Neural progenitor cell (in vitro differentiated cells): ENCODE measurements around the gene CCR1. TPM values are rescaled to one million over a fixed set of nuclear protein-coding genes. Genes with fewer than 3 reads are reported as not detected.

Source experiments
- DNase-seq: peaks from one replicate; pipeline ENCODE4 v3.0.0-alpha.2; 2016; ENCODE audit warnings: low spot score
- H2AFZ ChIP-seq: fragments of 200-600 bp; sonication (generic); replicated peaks from 2 replicates; pipeline ENCODE4 v1.6.1; 2016; ENCODE audit warnings: antibody characterized with exemption
- H3F3A ChIP-seq: fragments of 200-600 bp; sonication (generic); 2 replicates; pipeline ENCODE4 v1.6.1; 2016; ENCODE audit warnings: antibody characterized with exemption, low read depth
- H3K27ac ChIP-seq: fragments of 200-600 bp; sonication (generic); 2 replicates; pipeline ENCODE4 v1.5.1; 2016; ENCODE audit warnings: mild to moderate bottlenecking
- H3K27me3 ChIP-seq: fragments of 200-600 bp; sonication (generic); 2 replicates; pipeline ENCODE4 v1.6.1; 2016; ENCODE audit warnings: mild to moderate bottlenecking, moderate library complexity
- H3K36me3 ChIP-seq: fragments of 200-600 bp; sonication (generic); 2 replicates; pipeline ENCODE4 v1.5.1; 2016
- H3K4me1 ChIP-seq: fragments of 200-600 bp; sonication (generic); 2 replicates; pipeline ENCODE4 v1.6.1; 2016; ENCODE audit warnings: mixed run types
- H3K4me2 ChIP-seq: fragments of 200-600 bp; sonication (generic); 2 replicates; pipeline ENCODE4 v1.6.1; 2016
- H3K4me3 ChIP-seq: fragments of 200-600 bp; sonication (generic); 2 replicates; pipeline ENCODE4 v1.5.1; 2016
- H3K79me2 ChIP-seq: fragments of 200-600 bp; sonication (generic); 2 replicates; pipeline ENCODE4 v1.6.1; 2016; ENCODE audit warnings: low read depth
- H3K9ac ChIP-seq: fragments of 200-600 bp; sonication (generic); 2 replicates; pipeline ENCODE4 v1.6.1; 2016
- H3K9me3 ChIP-seq: fragments of 200-600 bp; sonication (generic); 2 replicates; pipeline ENCODE4 v1.5.1; 2016; ENCODE audit warnings: low read depth
- H4K20me1 ChIP-seq: fragments of 200-600 bp; sonication (generic); 2 replicates; pipeline ENCODE4 v1.6.1; 2016; ENCODE audit warnings: low read depth
- H3K27ac Mint-ChIP-seq: 3 replicates; pipeline ENCODE4 v1.8.0; 2021; ENCODE audit warnings: mixed read lengths
- H3K27me3 Mint-ChIP-seq: 2 replicates; pipeline ENCODE4 v1.8.0; 2022; ENCODE audit warnings: low read depth, mild to moderate bottlenecking, inconsistent platforms, moderate library complexity, mixed read lengths; ENCODE audit not compliant: insufficient read depth
- H3K36me3 Mint-ChIP-seq: 3 replicates; pipeline ENCODE4 v1.8.0; 2021; ENCODE audit warnings: mixed read lengths
- H3K4me1 Mint-ChIP-seq: 3 replicates; pipeline ENCODE4 v1.8.0; 2021; ENCODE audit warnings: mixed read lengths
- H3K4me3 Mint-ChIP-seq: 3 replicates; pipeline ENCODE4 v1.8.0; 2021; ENCODE audit warnings: mild to moderate bottlenecking, moderate library complexity, mixed read lengths
- H3K9me3 Mint-ChIP-seq: 3 replicates; pipeline ENCODE4 v1.8.0; 2020; ENCODE audit warnings: mixed read lengths
- EZH2 ChIP-seq: fragments of 200-600 bp; sonication (generic); IDR thresholded peaks from 2 replicates; pipeline ENCODE4 v1.6.1; 2017; ENCODE audit warnings: antibody characterized with exemption, mild to moderate bottlenecking, moderate library complexity
- EZH2phosphoT487 ChIP-seq: fragments of 200-600 bp; sonication (generic); IDR thresholded peaks from 2 replicates; pipeline ENCODE4 v1.6.1; 2017; ENCODE audit warnings: antibody characterized with exemption
- total RNA-seq: library from RNA; depleted of rRNA; stranded (reverse); fragments of >200 nt; gene quantifications from 2 replicates; pipeline ENCODE4 v1.2.3, GENCODE V29; 2015; ENCODE audit warnings: low replicate concordance
- TF ChIP-seq, protein P1 (sequence below): fragments of 200-600 bp; sonication (generic); IDR thresholded peaks from 2 replicates; pipeline ENCODE4 v1.5.1; 2017; ENCODE audit warnings: antibody characterized with exemption, mild to moderate bottlenecking

The CCR1 gene
- total RNA-seq, 1 donor from 2014 or later = not detected

DNA sequence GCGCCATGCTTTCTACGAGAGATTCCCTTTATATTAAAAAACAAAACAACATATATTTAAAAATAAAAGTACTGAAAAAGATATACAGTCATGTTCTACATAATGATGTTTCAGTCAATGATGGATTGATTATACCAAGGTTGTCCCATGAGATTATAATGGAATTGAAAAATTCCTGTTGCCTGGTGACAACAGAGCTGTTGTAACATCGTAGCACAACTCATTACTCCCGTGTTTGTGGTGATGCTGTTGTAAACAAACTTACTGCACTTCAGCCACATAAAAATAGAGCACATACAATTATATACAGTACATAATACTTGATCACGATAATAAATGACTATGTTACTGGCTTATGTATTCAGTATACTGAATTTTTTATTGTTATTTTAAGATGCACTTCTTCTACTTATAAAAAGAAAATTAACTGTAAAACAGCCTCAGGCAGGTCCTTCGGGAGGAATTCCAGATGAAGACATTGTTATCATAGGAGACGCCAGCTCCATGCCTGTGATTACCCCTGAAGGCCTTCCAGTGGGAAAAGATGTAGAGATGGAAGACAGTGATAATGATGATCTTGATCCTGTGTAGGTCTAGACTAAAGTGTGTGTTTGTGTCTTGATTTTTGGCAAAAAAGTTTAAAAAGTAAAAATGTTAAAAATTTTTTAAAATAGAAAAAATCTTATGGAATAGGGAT, 11.7 kb downstream of the CCR1 start:
- no peak overlapping the region for H3K4me3 Mint-ChIP-seq
- H3K27me3 Mint-ChIP-seq = peaks cover 2% of the 10 kb centered on the region
- TF ChIP-seq EZH2phosphoT487 (no peak), EZH2 (no peak)

DNA sequence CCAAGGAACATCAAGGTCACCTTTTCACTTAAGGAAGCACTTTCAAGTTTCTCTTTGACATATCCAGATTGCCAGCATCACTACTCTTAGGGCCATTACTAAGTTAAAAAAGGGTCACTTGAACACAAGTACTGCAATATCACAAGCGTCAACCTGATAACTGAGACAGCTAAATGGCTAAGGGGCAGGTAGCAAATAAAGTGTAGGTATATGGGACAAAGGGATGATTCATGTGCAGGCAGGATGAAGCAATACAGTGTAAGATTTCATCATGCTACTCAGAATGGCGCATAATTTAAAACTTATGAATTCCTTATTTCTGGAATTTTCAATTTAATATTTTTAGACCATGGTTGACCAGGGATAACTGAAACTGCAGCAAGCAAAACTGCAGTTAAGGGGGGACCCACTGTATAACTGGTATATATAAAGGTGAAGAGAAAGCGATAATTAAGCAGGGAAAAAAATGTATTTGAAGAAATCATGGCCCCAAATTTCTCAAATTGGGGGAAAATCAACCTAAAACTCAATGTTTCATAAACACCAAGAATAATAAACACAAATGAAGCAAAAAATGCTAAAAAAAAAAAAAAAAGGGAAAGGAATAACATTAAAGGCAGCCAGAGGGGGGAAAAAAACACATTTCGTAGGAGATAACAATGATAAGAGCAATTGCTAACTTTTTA, 13.1 kb downstream of the CCR1 start:
- H3K27me3 Mint-ChIP-seq = peaks cover 2% of the 10 kb centered on the region
- TF ChIP-seq EZH2 (no peak), EZH2phosphoT487 (no peak)
- TF ChIP-seq, protein P1, sequence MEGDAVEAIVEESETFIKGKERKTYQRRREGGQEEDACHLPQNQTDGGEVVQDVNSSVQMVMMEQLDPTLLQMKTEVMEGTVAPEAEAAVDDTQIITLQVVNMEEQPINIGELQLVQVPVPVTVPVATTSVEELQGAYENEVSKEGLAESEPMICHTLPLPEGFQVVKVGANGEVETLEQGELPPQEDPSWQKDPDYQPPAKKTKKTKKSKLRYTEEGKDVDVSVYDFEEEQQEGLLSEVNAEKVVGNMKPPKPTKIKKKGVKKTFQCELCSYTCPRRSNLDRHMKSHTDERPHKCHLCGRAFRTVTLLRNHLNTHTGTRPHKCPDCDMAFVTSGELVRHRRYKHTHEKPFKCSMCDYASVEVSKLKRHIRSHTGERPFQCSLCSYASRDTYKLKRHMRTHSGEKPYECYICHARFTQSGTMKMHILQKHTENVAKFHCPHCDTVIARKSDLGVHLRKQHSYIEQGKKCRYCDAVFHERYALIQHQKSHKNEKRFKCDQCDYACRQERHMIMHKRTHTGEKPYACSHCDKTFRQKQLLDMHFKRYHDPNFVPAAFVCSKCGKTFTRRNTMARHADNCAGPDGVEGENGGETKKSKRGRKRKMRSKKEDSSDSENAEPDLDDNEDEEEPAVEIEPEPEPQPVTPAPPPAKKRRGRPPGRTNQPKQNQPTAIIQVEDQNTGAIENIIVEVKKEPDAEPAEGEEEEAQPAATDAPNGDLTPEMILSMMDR = no peak
- Histone ChIP-seq H3K4me3 (no peak overlapping the region), H4K20me1 (no peaks in the 10 kb centered on the region), H3F3A (no peaks in the 10 kb centered on the region), H3K27me3 (no peaks in the 10 kb centered on the region), H3K9ac (no peak overlapping the region), H3K27ac (no peak overlapping the region), H3K79me2 (no peaks in the 10 kb centered on the region), H3K4me1 (no peaks in the 10 kb centered on the region), H2AFZ (no peak overlapping the region), H3K4me2 (no peak overlapping the region), H3K9me3 (no peaks in the 10 kb centered on the region), H3K36me3 (no peaks in the 10 kb centered on the region)
- H3K4me3 Mint-ChIP-seq = no peak overlapping the region
- peaks cover 11% of the 10 kb centered on the region for H3K9me3 Mint-ChIP-seq
- no peaks in the 10 kb centered on the region for H3K4me1 Mint-ChIP-seq
- peaks cover 3% of the 10 kb centered on the region for H3K36me3 Mint-ChIP-seq
- no peak overlapping the region for H3K27ac Mint-ChIP-seq
- no peak for DNase-seq

More for the DNA sequence above, 11.7 kb downstream of the CCR1 start:
- no peaks in the 10 kb centered on the region for H3F3A ChIP-seq
- no peak overlapping the region for H3K4me3 ChIP-seq
- Mint-ChIP-seq H3K4me1 (no peaks in the 10 kb centered on the region), H3K9me3 (peaks cover 11% of the 10 kb centered on the region), H3K27ac (no peak overlapping the region), H3K36me3 (peaks cover 3% of the 10 kb centered on the region)
- DNase-seq = no peak
- no peak overlapping the region for H3K9ac ChIP-seq
- H3K27ac ChIP-seq = no peak overlapping the region
- H2AFZ ChIP-seq = no peak overlapping the region
- no peaks in the 10 kb centered on the region for H3K36me3 ChIP-seq
- H3K27me3 ChIP-seq = no peaks in the 10 kb centered on the region
- no peaks in the 10 kb centered on the region for H4K20me1 ChIP-seq
- no peaks in the 10 kb centered on the region for H3K4me1 ChIP-seq
- no peaks in the 10 kb centered on the region for H3K79me2 ChIP-seq
- H3K4me2 ChIP-seq = no peak overlapping the region
- H3K9me3 ChIP-seq = no peaks in the 10 kb centered on the region

DNA sequence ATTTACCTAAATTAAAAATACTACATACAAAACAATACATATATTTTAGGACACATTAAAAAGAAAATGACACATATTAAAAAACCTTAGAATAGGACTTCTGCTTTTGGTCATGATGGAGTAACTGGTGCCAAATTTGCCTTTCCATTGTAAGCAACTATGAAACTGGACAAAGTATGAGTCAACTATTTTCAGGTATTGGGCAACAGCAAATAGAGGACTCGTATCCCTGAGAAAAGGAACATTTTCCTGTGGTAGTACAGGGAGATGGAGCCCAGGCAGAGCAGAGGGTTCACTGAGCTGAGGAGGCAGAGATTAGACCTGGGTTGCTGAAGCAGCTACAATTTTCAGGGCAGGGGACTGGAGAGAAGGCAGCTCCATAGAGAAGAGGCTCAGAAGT, 14.7 kb downstream of the CCR1 start:
- no peak overlapping the region for H3K4me3 Mint-ChIP-seq

More for the DNA sequence above, 14.7 kb downstream of the CCR1 start:
- TF ChIP-seq EZH2phosphoT487 = no peak
- no peak for TF ChIP-seq EZH2
- TF ChIP-seq, protein P1 = no peak
- Histone ChIP-seq H3K27ac (no peak overlapping the region), H3K4me2 (no peak overlapping the region), H3K9me3 (no peaks in the 10 kb centered on the region), H2AFZ (no peak overlapping the region), H3F3A (no peaks in the 10 kb centered on the region), H3K4me1 (no peaks in the 10 kb centered on the region), H3K79me2 (no peaks in the 10 kb centered on the region), H3K27me3 (no peaks in the 10 kb centered on the region), H4K20me1 (no peaks in the 10 kb centered on the region), H3K36me3 (no peaks in the 10 kb centered on the region), H3K9ac (no peak overlapping the region), H3K4me3 (no peak overlapping the region)
- H3K36me3 Mint-ChIP-seq = peaks cover 3% of the 10 kb centered on the region
- H3K27ac Mint-ChIP-seq = no peak overlapping the region
- peaks cover 11% of the 10 kb centered on the region for H3K9me3 Mint-ChIP-seq
- H3K4me1 Mint-ChIP-seq = no peaks in the 10 kb centered on the region
- H3K27me3 Mint-ChIP-seq = peaks cover 2% of the 10 kb centered on the region
- DNase-seq = no peak
